Measurements from ENCODE around the gene CHCHD6. TPM values are rescaled to one million over a fixed set of nuclear protein-coding genes. Genes with fewer than 3 reads are reported as not detected.

The CHCHD6 gene
- total RNA-seq, 1 donor from 2014 or later: 31.0 TPM

DNA sequence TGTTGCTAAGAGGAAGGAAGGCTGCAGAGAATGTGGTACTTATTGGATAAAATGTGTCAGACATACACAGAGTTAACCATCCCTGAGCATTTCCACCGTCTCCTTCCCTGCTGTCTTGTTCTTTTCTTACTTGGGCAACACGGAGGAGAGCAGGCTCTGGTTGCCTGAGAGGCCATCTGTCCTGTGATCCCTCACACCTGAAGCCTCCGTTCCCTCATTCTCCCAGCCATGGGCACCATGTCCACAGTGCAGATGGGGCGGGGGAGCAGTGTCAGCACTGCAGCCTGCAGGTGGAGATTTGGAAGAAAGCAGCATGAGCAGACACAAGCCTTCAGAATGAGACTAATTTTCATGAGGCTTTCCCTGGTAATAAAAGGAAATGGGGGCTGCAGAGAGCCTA is 133.7 kb downstream of the CHCHD6 start:
- Mint-ChIP-seq H3K4me1 (peaks cover 5% of the 10 kb centered on the region), H3K9me3 (peaks cover 5% of the 10 kb centered on the region), H3K27ac (no peak overlapping the region)

DNA sequence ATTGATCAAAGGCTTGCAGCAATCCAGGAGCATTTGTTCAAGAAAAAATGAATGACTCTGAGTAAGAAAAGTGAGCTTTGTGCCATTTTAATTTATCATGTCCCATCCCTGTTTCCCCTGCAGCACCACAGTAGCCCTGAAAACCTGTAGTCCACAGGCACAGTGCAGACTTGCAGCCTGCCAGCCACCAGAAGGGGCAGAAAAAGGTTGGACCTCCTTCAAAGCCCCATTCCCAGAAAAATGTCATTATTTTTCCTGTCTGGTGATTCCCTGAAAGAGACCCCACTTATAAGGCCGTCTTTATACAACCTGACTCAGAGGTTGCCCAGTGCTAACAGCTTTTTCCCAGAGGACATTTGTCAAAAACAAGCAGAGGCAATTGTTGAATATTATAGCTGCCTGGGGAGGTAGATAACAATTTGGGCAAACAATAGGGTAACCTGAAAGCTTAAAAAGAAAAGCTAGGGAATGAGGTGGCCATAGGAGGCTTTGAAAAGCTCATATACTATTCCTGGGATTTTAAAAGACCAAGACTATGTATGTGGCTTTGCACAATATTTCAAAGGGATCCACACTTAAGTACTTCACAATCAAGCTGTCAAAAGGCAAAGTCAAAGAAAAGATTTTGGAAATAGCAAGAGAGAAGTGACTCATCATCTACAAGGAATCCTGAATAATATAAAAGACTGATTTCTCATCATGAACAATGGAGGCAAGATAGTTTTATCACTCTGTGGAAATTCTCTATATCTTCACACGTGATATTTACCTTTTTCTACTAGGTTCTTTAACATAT is 142.1 kb downstream of the CHCHD6 start:
- Mint-ChIP-seq H3K27me3 (ENCODE audit: low read depth) (no peaks in the 10 kb centered on the region), H3K9me3 (peaks cover 3% of the 10 kb centered on the region), H3K27ac (no peak overlapping the region), H3K4me1 (peaks cover 10% of the 10 kb centered on the region), H3K4me3 (no peak overlapping the region), H3K36me3 (peaks cover 2% of the 10 kb centered on the region)
- TF ChIP-seq, protein P1, sequence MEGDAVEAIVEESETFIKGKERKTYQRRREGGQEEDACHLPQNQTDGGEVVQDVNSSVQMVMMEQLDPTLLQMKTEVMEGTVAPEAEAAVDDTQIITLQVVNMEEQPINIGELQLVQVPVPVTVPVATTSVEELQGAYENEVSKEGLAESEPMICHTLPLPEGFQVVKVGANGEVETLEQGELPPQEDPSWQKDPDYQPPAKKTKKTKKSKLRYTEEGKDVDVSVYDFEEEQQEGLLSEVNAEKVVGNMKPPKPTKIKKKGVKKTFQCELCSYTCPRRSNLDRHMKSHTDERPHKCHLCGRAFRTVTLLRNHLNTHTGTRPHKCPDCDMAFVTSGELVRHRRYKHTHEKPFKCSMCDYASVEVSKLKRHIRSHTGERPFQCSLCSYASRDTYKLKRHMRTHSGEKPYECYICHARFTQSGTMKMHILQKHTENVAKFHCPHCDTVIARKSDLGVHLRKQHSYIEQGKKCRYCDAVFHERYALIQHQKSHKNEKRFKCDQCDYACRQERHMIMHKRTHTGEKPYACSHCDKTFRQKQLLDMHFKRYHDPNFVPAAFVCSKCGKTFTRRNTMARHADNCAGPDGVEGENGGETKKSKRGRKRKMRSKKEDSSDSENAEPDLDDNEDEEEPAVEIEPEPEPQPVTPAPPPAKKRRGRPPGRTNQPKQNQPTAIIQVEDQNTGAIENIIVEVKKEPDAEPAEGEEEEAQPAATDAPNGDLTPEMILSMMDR (IDR thresholded peaks at IDR 0.05; ENCODE audit: unreplicated experiment): no peak
- DNase-seq (ENCODE audit: low spot score in 2 of 2, unreplicated experiment in 2 of 2): no peak

More for the DNA sequence above, 133.7 kb downstream of the CHCHD6 start:
- DNase-seq (ENCODE audit: low spot score in 2 of 2, unreplicated experiment in 2 of 2): no peak
- no peaks in the 10 kb centered on the region for H3K27me3 Mint-ChIP-seq (ENCODE audit: low read depth)
- TF ChIP-seq, protein P1 (IDR thresholded peaks at IDR 0.05; ENCODE audit: unreplicated experiment): no peak
- H3K36me3 Mint-ChIP-seq: peaks cover 2% of the 10 kb centered on the region
- no peak overlapping the region for H3K4me3 Mint-ChIP-seq

DNA sequence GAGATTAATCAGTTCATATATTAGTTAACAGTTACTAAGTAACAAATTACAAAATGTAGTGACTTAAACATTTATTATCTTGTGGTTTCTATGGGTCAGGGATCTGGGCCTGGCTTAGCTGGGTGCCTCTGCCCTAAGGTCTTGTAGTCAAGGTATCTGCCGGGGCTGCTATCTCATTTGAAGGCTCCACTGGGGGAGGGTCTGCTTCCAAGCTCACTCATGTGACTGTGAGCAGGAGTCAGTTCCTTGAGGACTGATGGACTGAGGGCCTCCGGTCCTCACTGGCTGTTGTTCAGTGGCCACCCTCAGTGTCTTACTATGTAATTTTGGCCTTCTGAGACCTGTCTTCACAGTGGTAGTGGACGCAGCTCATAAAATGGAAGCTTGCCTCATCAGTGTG is 143.0 kb downstream of the CHCHD6 start:
- no peak overlapping the region for H3K27ac Mint-ChIP-seq
- H3K27me3 Mint-ChIP-seq (ENCODE audit: low read depth): no peaks in the 10 kb centered on the region
- TF ChIP-seq, protein P1 (IDR thresholded peaks at IDR 0.05; ENCODE audit: unreplicated experiment): no peak
- H3K4me1 Mint-ChIP-seq: peaks cover 12% of the 10 kb centered on the region
- H3K9me3 Mint-ChIP-seq: peaks cover 3% of the 10 kb centered on the region
- peak in 1 of 2 experiments; percentile 26 for DNase-seq (ENCODE audit: low spot score in 2 of 2, unreplicated experiment in 2 of 2)
- no peak overlapping the region for H3K4me3 Mint-ChIP-seq
- peaks cover 2% of the 10 kb centered on the region for H3K36me3 Mint-ChIP-seq

DNA sequence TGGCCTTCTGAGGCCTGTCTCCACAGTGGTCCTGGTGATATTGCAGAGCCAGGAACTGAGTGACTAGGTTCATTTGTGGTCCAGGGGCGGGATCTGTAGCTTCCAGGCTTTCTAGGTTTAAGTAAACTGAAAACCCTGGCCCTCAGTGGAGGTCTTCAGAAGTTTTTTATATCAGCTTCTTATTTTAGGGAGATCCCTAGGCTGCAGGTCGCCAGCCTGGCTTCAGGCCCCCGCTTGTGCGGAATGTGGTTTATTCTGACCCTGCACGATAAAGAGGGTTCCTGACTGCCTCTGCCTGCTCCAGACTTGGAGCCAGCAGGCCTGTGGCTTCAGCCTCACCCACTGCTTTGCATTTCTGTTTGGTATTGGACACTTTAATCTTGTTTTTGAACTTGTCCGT is 145.0 kb downstream of the CHCHD6 start:
- Mint-ChIP-seq H3K36me3 (peaks cover 2% of the 10 kb centered on the region), H3K4me3 (no peak overlapping the region), H3K27me3 (ENCODE audit: low read depth) (no peaks in the 10 kb centered on the region), H3K4me1 (peaks cover 30% of the 10 kb centered on the region), H3K27ac (no peak overlapping the region), H3K9me3 (peaks cover 2% of the 10 kb centered on the region)
- DNase-seq (ENCODE audit: low spot score in 2 of 2, unreplicated experiment in 2 of 2): peak in 1 of 2 experiments; percentile 25
- TF ChIP-seq, protein P1 (IDR thresholded peaks at IDR 0.05; ENCODE audit: unreplicated experiment): no peak

DNA sequence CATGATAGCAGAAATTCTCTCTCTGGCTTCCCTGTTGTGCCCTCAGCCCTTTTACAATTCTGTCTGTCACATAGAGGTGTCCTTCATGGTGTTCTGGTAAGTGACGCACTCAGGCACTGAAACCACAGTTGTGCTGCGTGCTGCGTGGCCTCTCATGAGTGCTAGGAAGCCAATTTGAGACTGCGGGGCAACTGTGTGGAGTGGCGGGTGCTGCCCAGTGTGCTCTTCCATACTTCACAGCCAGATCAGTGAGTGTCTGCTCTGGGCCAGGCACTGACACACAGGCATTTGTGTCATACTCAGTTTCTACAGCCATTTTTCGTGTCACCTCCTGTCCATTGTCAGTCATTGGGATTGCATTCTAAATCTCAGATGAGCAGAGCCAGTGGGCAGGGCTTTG is 145.7 kb downstream of the CHCHD6 start:
- no peak overlapping the region for H3K4me3 Mint-ChIP-seq
- H3K9me3 Mint-ChIP-seq: no peaks in the 10 kb centered on the region
- no peak overlapping the region for H3K27ac Mint-ChIP-seq
- peak in 1 of 2 experiments; percentile 26 for DNase-seq (ENCODE audit: low spot score in 2 of 2, unreplicated experiment in 2 of 2)
- peaks cover 2% of the 10 kb centered on the region for H3K36me3 Mint-ChIP-seq
- peaks cover 36% of the 10 kb centered on the region for H3K4me1 Mint-ChIP-seq
- TF ChIP-seq, protein P1 (IDR thresholded peaks at IDR 0.05; ENCODE audit: unreplicated experiment): no peak
- no peaks in the 10 kb centered on the region for H3K27me3 Mint-ChIP-seq (ENCODE audit: low read depth)
